NT2/D1 (cell line): ENCODE measurements around the gene YY1.

Source experiments
- DNase-seq: peaks from one replicate; pipeline ENCODE4 v3.0.0-alpha.2; 2011; ENCODE audit warnings: low read depth, low spot score
- H3K27me3 ChIP-seq: 2 replicates; pipeline ENCODE4 v1.6.0; 2011; ENCODE audit warnings: mild to moderate bottlenecking; ENCODE audit not compliant: insufficient read length, insufficient read depth
- H3K36me3 ChIP-seq: 2 replicates; pipeline ENCODE4 v1.6.1; 2011; ENCODE audit warnings: mild to moderate bottlenecking, low read length, mixed read lengths; ENCODE audit not compliant: insufficient read depth, insufficient read length
- H3K4me1 ChIP-seq: 2 replicates; pipeline ENCODE4 v1.5.1; 2011; ENCODE audit not compliant: insufficient read depth, insufficient read length
- H3K4me3 ChIP-seq: 2 replicates; pipeline ENCODE4 v1.5.1; 2011; ENCODE audit warnings: low read depth; ENCODE audit not compliant: insufficient read length
- H3K9ac ChIP-seq: 2 replicates; pipeline ENCODE4 v1.6.0; 2011; ENCODE audit warnings: low read depth; ENCODE audit not compliant: insufficient read length
- H3K9me3 ChIP-seq: 2 replicates; pipeline ENCODE4 v1.5.1; 2011; ENCODE audit warnings: mild to moderate bottlenecking, low read length; ENCODE audit not compliant: insufficient read depth
- SUZ12 ChIP-seq: IDR thresholded peaks from 2 replicates; pipeline ENCODE4 v1.6.1; 2011; ENCODE audit not compliant: insufficient read length, insufficient read depth; ENCODE audit errors: extremely low read depth
- YY1 ChIP-seq: IDR thresholded peaks from 2 replicates; pipeline ENCODE4 v1.6.1; 2011; ENCODE audit not compliant: insufficient read length, insufficient read depth
- ZNF274 ChIP-seq: IDR thresholded peaks from 2 replicates; pipeline ENCODE4 v1.6.1; 2011; ENCODE audit warnings: mild to moderate bottlenecking, low read depth, low read length

The YY1 gene

GRCh38 chr14:100238419-100239210 is at the start of gene YY1:
YY1 (plus strand) TSS chr14:100239144; CDS start chr14:100239245, 101 bp downstream.
- no peaks in the 10 kb centered on the region for H3K4me1 ChIP-seq

GRCh38 chr14:100190126-100190525 is 48.8 kb upstream of the YY1 start:
- no peaks in the 10 kb centered on the region for H3K36me3 ChIP-seq
- H3K27me3 ChIP-seq: no peaks in the 10 kb centered on the region

More at GRCh38 chr14:100238419-100239210, at the start of gene YY1:
- DNase-seq: peak; percentile 87
- peaks cover 34% of the 10 kb centered on the region for H3K36me3 ChIP-seq
- H3K4me3 ChIP-seq: peak within 1 kb of the TSS; percentile 97
- TF ChIP-seq YY1 (no peak), SUZ12 (no peak)
- peak within 1 kb of the TSS; percentile 97 for H3K9ac ChIP-seq
- H3K27me3 ChIP-seq: no peaks in the 10 kb centered on the region
- no peaks in the 10 kb centered on the region for H3K9me3 ChIP-seq

GRCh38 chr14:100191584-100192249 is 47.2 kb upstream of the YY1 start:
- H3K36me3 ChIP-seq: no peaks in the 10 kb centered on the region
- peaks cover 6% of the 10 kb centered on the region for H3K4me1 ChIP-seq
- TF ChIP-seq ZNF274: no peak
- TF ChIP-seq SUZ12: no peak
- no peak for TF ChIP-seq YY1
- H3K9me3 ChIP-seq: no peaks in the 10 kb centered on the region
- no peak overlapping the region for H3K4me3 ChIP-seq
- no peak for DNase-seq
- H3K27me3 ChIP-seq: no peaks in the 10 kb centered on the region
- H3K9ac ChIP-seq: no peak overlapping the region

More at GRCh38 chr14:100190126-100190525, 48.8 kb upstream of the YY1 start:
- peaks cover 6% of the 10 kb centered on the region for H3K4me1 ChIP-seq
- H3K9ac ChIP-seq: no peak overlapping the region
- TF ChIP-seq YY1: no peak
- no peak for TF ChIP-seq SUZ12
- TF ChIP-seq ZNF274: no peak
- H3K9me3 ChIP-seq: no peaks in the 10 kb centered on the region
- DNase-seq: no peak
- no peak overlapping the region for H3K4me3 ChIP-seq

GRCh38 chr14:100192250-100192671 is 46.7 kb upstream of the YY1 start:
- Histone ChIP-seq H3K9me3 (no peaks in the 10 kb centered on the region), H3K4me1 (peaks cover 6% of the 10 kb centered on the region), H3K27me3 (no peaks in the 10 kb centered on the region), H3K4me3 (peak overlapping the region; percentile 30), H3K9ac (peak overlapping the region; percentile 80), H3K36me3 (no peaks in the 10 kb centered on the region)
- no peak for DNase-seq
- TF ChIP-seq SUZ12: no peak
- TF ChIP-seq YY1: no peak
- no peak for TF ChIP-seq ZNF274

GRCh38 chr14:100192672-100193416 is 46.1 kb upstream of the YY1 start:
- peak overlapping the region; percentile 80 for H3K9ac ChIP-seq
- peak overlapping the region; percentile 30 for H3K4me3 ChIP-seq
- no peak for TF ChIP-seq SUZ12
- no peak for TF ChIP-seq YY1
- TF ChIP-seq ZNF274: no peak

GRCh38 chr14:100193417-100194357 is 45.3 kb upstream of the YY1 start:
- DNase-seq: no peak
- no peak for TF ChIP-seq SUZ12
- peak overlapping the region; percentile 67 for H3K9ac ChIP-seq

More at GRCh38 chr14:100192672-100193416, 46.1 kb upstream of the YY1 start:
- Histone ChIP-seq H3K27me3 (no peaks in the 10 kb centered on the region), H3K9me3 (no peaks in the 10 kb centered on the region), H3K4me1 (peaks cover 5% of the 10 kb centered on the region), H3K36me3 (no peaks in the 10 kb centered on the region)
- DNase-seq: peak; percentile 95

More at GRCh38 chr14:100193417-100194357, 45.3 kb upstream of the YY1 start:
- H3K9me3 ChIP-seq: no peaks in the 10 kb centered on the region
- no peaks in the 10 kb centered on the region for H3K27me3 ChIP-seq
- H3K4me3 ChIP-seq: no peak overlapping the region
- no peaks in the 10 kb centered on the region for H3K36me3 ChIP-seq
- peaks cover 5% of the 10 kb centered on the region for H3K4me1 ChIP-seq
